Upper lobe of left lung (tissue), 4 donors: ENCODE measurements around the gene DENND2D.

Source experiments
- CTCF ChIP-seq, 6 experiments: fragments of 450-650 bp in 4 of 6; fragments of 200-600 bp in 2 of 6; sonication (generic) in 2 of 6; IDR thresholded peaks; one replicate each; pipeline ENCODE4 v1.5.1; 2016 to 2019; ENCODE audit warnings: antibody characterized with exemption in 6 of 6
- EP300 ChIP-seq, 4 donors: sonication (generic); formaldehyde crosslinking; IDR thresholded peaks; one replicate each; pipeline ENCODE4 v1.5.1; 2017; ENCODE audit warnings: antibody characterized with exemption in 4 of 4, control low read depth in 2 of 4
- POLR2A ChIP-seq, 4 donors: fragments of 450-650 bp; IDR thresholded peaks; one replicate each; pipeline ENCODE4 v1.5.1; 2016 to 2017; ENCODE audit warnings: antibody characterized with exemption in 4 of 4, mild to moderate bottlenecking in 2 of 4

GRCh38 chr1:111225717-111226400 is 25.4 kb upstream of the DENND2D start:
- TF ChIP-seq POLR2A (IDR thresholded peaks at IDR 0.05) (no peak), EP300 (IDR thresholded peaks at IDR 0.05) (no peak), CTCF (IDR thresholded peaks at IDR 0.05) (no peak)
